Spleen (tissue), 7 donors: Measurements from ENCODE around the gene FBXO48.

Source experiments
- CTCF ChIP-seq, 11 experiments: fragments of 200-600 bp in 7 of 11; fragments of 450-650 bp in 4 of 11; sonication (generic) in 4 of 11; IDR thresholded peaks in 8 of 11; conservative IDR thresholded peaks in 3 of 11; 1 replicate in 7 of 11; 2 replicates in 4 of 11; pipeline versions ENCODE4 v1.4.0 to v1.8.0; 2016 to 2021; ENCODE audit warnings: antibody characterized with exemption in 11 of 11, inconsistent platforms in 4 of 11, mild to moderate bottlenecking in 1 of 11
- POLR2A ChIP-seq, 3 donors: fragments of 450-650 bp; IDR thresholded peaks; one replicate each; pipeline ENCODE4 v1.5.1; 2017; ENCODE audit warnings: antibody characterized with exemption in 3 of 3, mild to moderate bottlenecking in 1 of 3
- POLR2AphosphoS5 ChIP-seq, 3 donors: sonication (generic); formaldehyde crosslinking; IDR thresholded peaks; one replicate each; pipeline ENCODE4 v1.5.1; 2017; ENCODE audit warnings: antibody characterized with exemption in 3 of 3
- donor health status: DM: no; HTN: no; CAD: no; lungs with moderate emphysema.
- donor health status: DM: no; HTN: no; CAD: no.
- donor health status: DM: no; HTN: no; CAD: no.

GRCh38 chr2:68506170-68506569 lies 39.1 kb upstream of the FBXO48 start:
- TF ChIP-seq CTCF (IDR thresholded peaks at IDR 0.05 in 8 of 11, conservative IDR thresholded peaks at IDR 0.05 in 3 of 11) (no peak), POLR2AphosphoS5 (IDR thresholded peaks at IDR 0.05) (no peak), POLR2A (IDR thresholded peaks at IDR 0.05) (no peak)
